Upper lobe of left lung (tissue), 4 donors: ENCODE measurements around the gene ZNF23.

Experiments
- CTCF ChIP-seq, 6 experiments: fragments of 450-650 bp in 4 of 6; fragments of 200-600 bp in 2 of 6; sonication (generic) in 2 of 6; IDR thresholded peaks; one replicate each; pipeline ENCODE4 v1.5.1; 2016 to 2019; ENCODE audit warnings: antibody characterized with exemption in 6 of 6
- EP300 ChIP-seq, 4 donors: sonication (generic); formaldehyde crosslinking; IDR thresholded peaks; one replicate each; pipeline ENCODE4 v1.5.1; 2017; ENCODE audit warnings: antibody characterized with exemption in 4 of 4, control low read depth in 2 of 4
- POLR2A ChIP-seq, 4 donors: fragments of 450-650 bp; IDR thresholded peaks; one replicate each; pipeline ENCODE4 v1.5.1; 2016 to 2017; ENCODE audit warnings: antibody characterized with exemption in 4 of 4, mild to moderate bottlenecking in 2 of 4
- POLR2AphosphoS5 ChIP-seq, 2 donors: sonication (generic); formaldehyde crosslinking; IDR thresholded peaks; one replicate each; pipeline ENCODE4 v1.5.1; 2017; ENCODE audit warnings: antibody characterized with exemption in 2 of 2

GRCh38 chr16:71429581-71429980 lies 32.5 kb downstream of the ZNF23 start:
- TF ChIP-seq POLR2A (IDR thresholded peaks at IDR 0.05) (no peak), EP300 (IDR thresholded peaks at IDR 0.05) (no peak), POLR2AphosphoS5 (IDR thresholded peaks at IDR 0.05) (no peak), CTCF (IDR thresholded peaks at IDR 0.05) (no peak)
